Measurements from ENCODE around the gene ATP10B.

ATP10B gene

GRCh38 chr5:160565376-160565775 lies 286.6 kb downstream of the ATP10B start:
- no peak for DNase-seq (ENCODE audit: low spot score)
- no peak for TF ChIP-seq CTCF (IDR thresholded peaks at IDR 0.05)
- Histone ChIP-seq H3K27ac (no peak overlapping the region), H3K4me3 (no peak overlapping the region)

- DNase-seq (ENCODE audit: low spot score): no peak
- Histone ChIP-seq H3K4me3 (no peak overlapping the region), H3K27ac (no peak overlapping the region)
- TF ChIP-seq CTCF (IDR thresholded peaks at IDR 0.05): no peak
Observed at GRCh38 chr5:160556846-160557245, 295.2 kb downstream of the ATP10B start.

- DNase-seq (ENCODE audit: low spot score): no peak
- no peak overlapping the region for H3K4me3 ChIP-seq
- TF ChIP-seq CTCF (IDR thresholded peaks at IDR 0.05): no peak
- H3K27ac ChIP-seq: no peak overlapping the region
Observed at GRCh38 chr5:160555971-160556631, 295.9 kb downstream of the ATP10B start.

DNA sequence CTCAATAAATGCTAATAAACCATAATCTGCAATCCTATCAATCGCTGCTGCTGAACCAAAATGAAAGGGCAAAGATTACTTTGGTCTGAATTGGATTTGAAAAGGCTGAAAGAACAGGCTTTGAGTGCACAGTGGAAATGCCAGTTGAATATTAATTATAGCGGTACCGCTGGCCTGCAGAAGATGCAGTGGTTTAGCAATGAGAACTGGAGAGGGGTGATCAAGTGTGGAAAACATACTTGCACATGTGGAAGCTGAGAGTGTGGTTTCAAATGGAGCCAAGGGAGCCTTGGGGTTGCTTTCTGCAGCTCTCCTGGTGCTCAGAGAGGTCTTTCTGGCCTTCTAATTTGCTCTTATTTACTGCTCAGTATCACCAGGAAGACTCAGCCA lies 296.4 kb downstream of the ATP10B start:
- TF ChIP-seq CTCF (IDR thresholded peaks at IDR 0.05): no peak
- no peak overlapping the region for H3K27ac ChIP-seq

DNA sequence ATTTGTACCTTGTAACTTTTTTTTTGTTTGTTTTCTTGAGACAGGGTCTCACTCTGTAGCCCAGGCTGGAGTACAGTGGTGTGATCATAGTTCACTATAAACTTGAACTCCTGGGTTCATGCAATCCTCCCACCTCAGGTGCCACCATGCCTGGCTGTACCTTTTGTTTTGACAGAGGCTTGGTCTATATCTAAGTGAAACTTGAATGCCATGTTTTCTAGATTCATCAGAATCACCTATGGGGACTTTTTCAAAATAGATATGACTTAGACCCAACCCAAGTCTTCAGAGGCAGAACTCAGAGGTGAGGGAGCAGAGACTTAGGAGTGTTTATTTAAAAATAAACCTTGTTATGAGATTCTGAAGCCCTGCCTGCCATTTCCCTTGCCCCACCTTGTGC lies 301.9 kb downstream of the ATP10B start:
- Histone ChIP-seq H3K27ac (no peak overlapping the region), H3K4me3 (no peak overlapping the region)
- TF ChIP-seq CTCF (IDR thresholded peaks at IDR 0.05): no peak
- no peak for DNase-seq (ENCODE audit: low spot score)

More for the DNA sequence above, 296.4 kb downstream of the ATP10B start:
- DNase-seq (ENCODE audit: low spot score): no peak
- no peak overlapping the region for H3K4me3 ChIP-seq

DNA sequence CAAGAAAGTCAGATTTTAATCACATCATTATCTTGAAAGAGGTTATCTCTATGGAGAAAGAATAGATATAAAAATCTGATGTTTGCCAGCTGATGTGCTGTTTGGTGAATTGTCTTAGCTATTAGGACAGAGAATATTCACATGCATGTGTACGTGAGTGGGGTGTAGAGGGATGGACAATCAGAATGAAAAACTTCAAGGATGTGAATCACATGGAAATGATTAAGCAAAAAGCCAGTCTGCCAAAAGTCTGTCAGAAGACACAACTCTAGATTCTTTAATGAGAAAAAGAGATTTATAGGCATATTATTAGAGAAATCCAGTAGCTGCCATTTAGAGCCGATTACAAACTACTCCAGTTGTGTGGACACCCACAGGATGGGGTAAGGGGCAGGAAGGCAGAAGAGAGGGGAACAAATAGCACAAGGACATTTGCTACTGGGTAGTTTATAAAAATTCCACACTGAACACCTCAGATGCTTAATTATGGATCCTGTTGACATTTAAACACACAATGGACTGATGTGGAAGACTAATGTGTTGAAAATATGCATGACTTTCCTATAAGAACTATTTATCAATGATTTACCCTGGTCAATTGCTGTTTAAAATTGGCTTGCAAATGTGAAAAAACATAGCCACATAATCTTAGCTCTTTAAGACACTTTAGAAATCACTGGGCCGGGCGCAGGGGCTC lies 302.9 kb downstream of the ATP10B start:
- TF ChIP-seq CTCF (IDR thresholded peaks at IDR 0.05): no peak

DNA sequence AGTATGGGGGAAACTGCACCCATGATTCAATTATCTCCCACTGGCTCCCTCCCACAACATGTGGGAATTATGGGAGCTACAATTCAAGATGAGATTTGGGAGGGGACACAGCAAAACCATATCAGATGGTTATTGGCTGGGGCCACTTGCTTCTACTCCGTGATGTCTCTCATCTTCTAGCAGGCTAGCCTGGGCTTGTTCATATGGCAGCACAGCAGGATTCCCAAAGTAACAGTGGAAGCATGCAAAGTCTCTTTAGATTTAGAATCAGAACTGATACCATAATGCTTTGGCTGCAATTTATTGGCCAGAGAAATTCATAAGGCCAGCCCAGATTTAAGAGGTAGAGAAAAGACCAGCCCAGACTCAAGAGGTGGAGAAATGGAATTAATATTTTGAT lies 304.1 kb downstream of the ATP10B start:
- Histone ChIP-seq H3K27ac (no peak overlapping the region), H3K4me3 (no peak overlapping the region)
- no peak for DNase-seq (ENCODE audit: low spot score)
- TF ChIP-seq CTCF (IDR thresholded peaks at IDR 0.05): no peak

More for the DNA sequence above, 302.9 kb downstream of the ATP10B start:
- H3K27ac ChIP-seq: no peak overlapping the region
- no peak overlapping the region for H3K4me3 ChIP-seq
- DNase-seq (ENCODE audit: low spot score): no peak

Data from coronary artery (tissue), 2 donors.